GM21360 (cell line): Measurements from ENCODE around the gene CHMP4A.

Experiments
- ATAC-seq: cut with Tn5 transposase; IDR thresholded peaks from one replicate; pipeline ENCODE4 v1.9.1; 2021; ENCODE audit warnings: mild to moderate bottlenecking, moderate library complexity; ENCODE audit not compliant: unreplicated experiment

Gene CHMP4A

GRCh38 chr14:24160499-24160849 is 52.8 kb downstream of the CHMP4A start:
- no peak for ATAC-seq

DNA sequence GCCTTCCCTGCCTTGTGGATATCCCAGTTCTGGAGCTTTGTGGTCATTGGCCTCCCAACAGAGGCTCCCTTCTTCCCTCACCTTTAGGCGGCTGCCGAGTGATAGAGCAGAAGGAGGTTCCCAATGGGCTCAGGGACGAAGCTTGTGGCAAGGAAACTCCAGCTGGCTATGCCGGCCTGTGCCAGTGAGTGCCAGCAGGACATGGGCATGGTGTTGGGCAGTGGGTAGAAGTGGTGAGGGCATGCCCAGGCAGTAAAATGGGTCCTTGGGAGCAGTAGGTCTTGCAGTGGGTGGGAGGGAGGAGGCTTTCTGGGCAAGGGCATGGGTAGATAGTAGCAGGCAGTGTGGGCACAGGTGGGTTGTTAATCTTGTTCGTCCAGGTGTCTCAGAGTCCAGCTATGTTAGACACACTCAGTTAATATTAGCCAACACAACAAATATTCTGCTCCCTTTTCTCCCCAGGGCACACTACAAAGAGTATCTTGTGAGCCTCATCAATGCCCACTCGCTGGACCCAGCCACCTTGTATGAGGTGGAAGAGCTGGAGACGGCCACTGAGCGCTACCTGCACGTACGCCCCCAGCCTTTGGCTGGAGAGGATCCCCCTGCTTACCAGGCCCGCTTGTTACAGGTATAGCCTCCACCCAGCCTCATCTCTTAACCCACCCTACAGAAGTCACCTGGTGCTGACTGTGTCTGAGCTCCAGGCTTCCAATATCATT is 53.4 kb downstream of the CHMP4A start:
- ATAC-seq: no peak
